Stimulated activated CD4-positive, alpha-beta T cell treated with anti-CD3 and anti-CD28 coated beads, Interleukin-2, amount 100 ng/mL, for 48 hours (primary cell): Measurements from ENCODE around the gene SEH1L.
"Not testable (repeated sequence)": the region's sequence is repeated elsewhere in the genome, so short reads cannot be mapped to it uniquely, and the experiment has no call there.

ENCODE experiments used
- DNase-seq, 2 donors: peaks; one replicate each; pipeline ENCODE4 v3.0.0-alpha.2; 2020

SEH1L gene

GRCh38 chr18:12946549-12947284, 1.1 kb upstream of the SEH1L start:
- DNase-seq, result peak in 1 of 2 donors; percentile 9

DNA sequence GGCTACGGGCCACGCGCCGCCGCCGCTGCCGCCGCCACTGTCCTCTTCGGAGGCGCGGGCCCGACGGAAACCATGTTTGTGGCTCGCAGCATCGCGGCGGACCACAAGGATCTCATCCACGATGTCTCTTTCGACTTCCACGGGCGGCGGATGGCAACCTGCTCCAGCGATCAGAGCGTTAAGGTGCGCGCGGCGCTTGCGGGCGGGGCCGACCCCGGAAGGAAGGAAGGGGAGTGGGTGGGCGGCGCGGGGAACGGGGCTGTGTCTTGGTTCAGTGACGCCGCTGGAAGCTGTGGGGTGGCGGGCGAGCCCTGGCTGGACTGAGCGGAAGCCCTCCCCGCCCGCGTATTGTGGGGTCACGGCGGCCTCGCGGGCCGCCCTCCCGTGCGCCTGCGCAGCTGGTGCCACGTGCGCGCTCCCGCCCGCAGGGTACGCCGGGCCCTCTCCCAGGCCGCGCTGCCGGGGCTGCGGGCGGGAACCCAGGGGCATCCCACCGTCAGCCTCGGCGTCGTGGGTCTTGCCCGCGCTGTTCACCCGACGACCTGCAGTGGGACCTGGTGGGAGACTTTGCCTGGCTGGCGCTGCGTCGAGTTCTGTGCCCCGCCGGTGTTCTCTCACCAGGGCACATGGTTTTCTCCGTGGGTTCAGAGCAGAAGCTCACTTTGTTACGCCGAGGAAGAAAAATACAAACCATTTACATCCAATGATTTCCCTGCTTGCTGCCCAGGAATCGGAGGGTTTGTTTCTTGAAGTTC, 416 bp downstream of the SEH1L start:
- DNase-seq, result peak; percentile 96 to 97

DNA sequence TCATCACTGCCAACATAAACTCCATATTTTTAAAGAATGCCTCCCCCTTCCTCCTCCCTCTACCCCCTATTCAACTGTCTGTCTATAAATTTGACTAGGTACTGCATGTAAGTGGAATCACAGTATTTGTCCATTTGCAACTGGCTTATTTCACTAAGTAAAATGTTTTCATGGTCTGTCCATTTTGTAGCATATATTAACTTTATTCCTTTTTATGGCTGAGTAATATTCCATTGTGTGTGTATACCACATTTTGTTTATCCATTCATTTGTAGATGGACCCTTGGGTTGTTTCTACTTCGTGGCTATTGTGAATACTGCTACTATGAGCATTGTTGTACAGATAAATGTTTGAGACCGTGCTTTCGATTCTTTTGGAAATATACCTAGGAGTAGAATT, 10.7 kb downstream of the SEH1L start:
- no peak for DNase-seq

- no peak for DNase-seq
Measured at GRCh38 chr18:12960395-12960794, 12.6 kb downstream of the SEH1L start.

DNA sequence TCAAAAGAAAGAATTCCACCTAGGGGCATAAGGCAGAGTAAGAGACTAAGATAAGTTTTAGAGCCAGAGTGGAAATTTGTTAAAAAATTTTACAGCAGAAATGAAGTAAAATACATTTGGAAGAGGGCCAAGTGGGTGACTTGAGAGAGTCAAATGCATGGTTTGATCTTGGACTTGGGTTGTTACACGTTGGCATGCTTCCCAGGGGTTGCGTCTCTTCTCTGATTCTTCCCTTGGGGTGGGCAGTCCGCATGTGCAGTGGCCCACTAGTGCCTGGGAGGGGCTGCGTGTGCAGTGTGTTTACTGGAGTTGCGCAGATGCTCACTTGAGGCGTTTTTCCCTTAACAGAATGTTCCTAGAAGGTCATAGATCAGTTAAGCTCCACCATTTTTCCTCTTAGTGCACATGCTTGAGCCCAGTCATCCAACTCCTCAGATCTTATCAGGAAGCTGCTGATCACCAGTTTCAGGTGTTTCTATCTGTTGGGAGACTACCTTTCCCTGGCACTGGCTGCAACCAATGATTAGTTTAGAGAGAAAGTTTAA, 13.1 kb downstream of the SEH1L start:
- no peak for DNase-seq

DNA sequence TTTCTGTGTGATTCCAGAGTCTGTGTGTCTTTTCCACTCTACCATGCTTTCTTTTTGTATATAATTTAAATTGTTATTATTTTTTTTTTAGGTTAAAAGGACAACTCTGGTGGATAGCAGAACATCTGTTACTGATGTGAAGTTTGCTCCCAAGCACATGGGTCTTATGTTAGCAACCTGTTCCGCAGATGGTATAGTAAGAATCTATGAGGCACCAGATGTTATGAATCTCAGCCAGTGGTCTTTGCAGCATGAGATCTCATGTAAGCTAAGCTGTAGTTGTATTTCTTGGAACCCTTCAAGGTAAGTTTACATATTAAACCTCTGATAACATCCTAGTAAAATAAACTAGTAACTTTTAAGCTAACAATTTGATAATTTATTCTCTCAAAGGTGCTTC, 15.3 kb downstream of the SEH1L start:
- DNase-seq, result no peak

GRCh38 chr18:12968115-12968514, 20.3 kb downstream of the SEH1L start:
- no peak for DNase-seq

- DNase-seq, result no peak
Measured at GRCh38 chr18:12968619-12969018, 20.8 kb downstream of the SEH1L start.

GRCh38 chr18:12973562-12974213, 25.9 kb downstream of the SEH1L start:
- no peak for DNase-seq

DNA sequence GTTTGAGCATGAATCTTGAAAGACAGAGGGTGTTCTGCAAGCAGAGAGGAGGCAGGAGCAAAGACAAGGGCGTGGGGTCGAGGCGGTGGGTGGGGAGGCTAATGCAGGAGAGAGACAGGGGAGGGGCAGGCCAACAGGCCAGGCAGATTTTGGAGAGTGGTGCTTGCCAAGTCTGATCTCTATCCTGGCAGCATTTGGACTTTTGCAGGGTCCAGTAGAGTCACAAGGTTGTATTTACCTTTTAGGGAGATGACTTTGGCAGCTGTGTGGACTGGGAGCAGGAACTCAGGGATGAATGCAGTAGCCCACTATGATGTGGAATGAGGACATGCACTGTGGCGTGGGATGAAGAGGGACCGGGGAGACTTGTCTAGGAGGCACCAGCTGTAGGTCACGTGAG, 27.7 kb downstream of the SEH1L start:
- DNase-seq, result no peak

GRCh38 chr18:12976305-12976704, 28.5 kb downstream of the SEH1L start:
- DNase-seq, result no peak

- not testable (repeated sequence) for DNase-seq
Measured at GRCh38 chr18:12980065-12980464, 32.3 kb downstream of the SEH1L start.

DNA sequence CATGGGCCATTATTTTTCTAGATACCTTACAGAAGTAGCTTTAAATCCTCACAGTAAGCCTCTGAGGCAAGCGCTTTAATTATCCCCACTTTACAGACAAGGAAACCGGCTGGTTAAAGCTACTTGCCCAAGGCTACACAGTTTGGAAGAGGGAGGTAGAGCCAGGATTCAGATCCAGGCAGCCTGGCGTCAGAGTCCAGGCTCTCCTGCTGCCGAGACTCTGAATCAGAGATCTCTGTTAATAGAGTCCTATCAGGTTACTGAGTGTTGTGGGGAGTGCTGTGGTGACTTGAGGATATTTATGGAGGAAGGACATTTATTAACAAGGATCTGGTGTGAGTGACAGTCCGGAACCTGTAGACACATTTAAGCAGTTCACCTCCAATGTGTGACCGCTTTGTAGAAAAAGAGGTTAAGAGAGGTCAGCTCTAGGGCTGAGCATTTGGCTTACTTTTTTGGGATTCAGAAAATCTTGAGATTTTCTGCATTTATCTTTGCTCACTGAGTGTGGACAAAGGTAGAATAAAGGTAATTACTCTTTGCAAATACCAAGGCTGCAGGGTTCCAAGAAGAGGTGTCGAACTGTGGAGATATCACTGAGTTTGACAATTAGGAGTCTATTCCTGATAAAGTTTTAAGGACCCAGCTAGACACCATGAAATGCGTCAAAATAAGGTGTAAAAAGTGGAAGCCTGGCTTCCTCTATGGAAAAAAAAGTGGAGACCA, 41.7 kb downstream of the SEH1L start:
- DNase-seq, result no peak

- peak; percentile 15 to 25 for DNase-seq
Measured at GRCh38 chr18:12990123-12990475, 42.3 kb downstream of the SEH1L start.

DNA sequence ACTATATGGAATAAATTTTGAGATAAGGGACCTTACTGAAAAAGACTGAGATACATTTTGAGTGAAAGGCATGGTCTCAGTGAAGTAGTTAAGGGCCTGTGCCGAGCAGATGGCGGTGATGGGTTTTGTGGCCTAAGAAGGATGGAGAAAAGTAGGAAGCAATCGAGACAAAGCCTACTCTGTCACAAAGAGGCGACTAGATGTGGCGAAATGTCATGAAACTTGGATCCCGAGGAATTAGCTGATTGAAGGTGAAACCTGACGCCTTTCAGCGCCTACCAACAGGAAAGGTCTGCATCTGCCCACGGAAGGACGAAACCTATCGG, 42.8 kb downstream of the SEH1L start:
- no peak for DNase-seq

GRCh38 chr18:12990967-12991820, 43.4 kb downstream of the SEH1L start, which contains the start of gene CEP192:
Gene CEP192, plus strand, starts transcription at chr18:12991362. Its CDS starts 8,063 bp downstream, at chr18:12999425.
- DNase-seq, result peak; percentile 94

GRCh38 chr18:12991821-12992179, 44.0 kb downstream of the SEH1L start:
- no peak for DNase-seq

DNA sequence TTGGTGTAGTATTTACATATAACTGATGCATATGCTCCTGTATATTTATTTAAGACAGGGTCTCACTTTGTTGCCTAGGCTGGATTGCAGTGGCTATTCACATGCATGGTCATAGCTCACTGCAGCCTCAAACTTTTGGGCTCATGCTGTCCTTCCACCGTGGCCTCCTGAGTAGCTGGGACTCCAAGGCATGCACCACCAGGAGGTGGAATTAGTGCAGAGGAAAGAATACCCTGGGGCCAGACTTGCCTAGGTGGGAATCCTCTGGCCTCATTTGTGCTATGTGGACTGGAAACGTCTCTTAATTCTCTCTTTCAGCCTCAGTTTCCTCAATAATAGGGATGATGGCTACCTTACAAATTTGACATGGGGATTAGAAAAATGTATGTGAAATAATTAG, 45.6 kb downstream of the SEH1L start:
- DNase-seq, result no peak

GRCh38 chr18:12995424-12995823, 47.6 kb downstream of the SEH1L start:
- DNase-seq, result no peak

- no peak for DNase-seq
Measured at GRCh38 chr18:12995952-12996477, 48.2 kb downstream of the SEH1L start.

DNA sequence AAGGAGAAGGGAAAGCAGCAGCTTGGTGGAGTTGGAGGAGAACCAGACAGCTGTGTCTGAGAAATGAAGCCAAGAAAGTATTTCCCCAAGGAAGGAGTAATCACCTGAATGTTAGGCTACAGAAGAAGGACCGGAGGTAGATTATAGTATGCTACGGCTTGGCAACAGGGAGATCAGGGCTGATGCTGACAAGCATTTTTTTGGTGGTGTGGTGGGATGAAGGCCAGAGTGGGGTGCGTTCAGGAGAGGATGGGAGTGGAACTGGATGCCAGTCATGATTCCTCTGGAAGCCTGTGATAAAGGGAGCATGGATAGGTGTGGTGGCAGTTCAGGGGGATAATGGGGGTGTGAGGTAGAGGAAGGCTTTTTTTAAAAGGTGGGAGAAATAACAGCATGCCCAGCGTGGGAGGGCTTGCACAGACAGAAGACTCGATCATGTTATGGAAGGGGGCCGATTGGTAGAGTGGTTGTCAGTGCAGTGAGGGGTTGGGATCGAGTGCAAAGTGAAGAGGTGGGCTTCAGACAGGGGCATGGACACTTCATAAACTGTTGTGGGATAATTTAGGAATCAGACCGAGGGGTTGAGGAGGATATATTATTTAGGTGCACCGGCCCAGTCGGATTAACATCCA, 49.0 kb downstream of the SEH1L start:
- DNase-seq, result no peak
